ENCODE data around the gene UBA52.
A peak's percentile ranks its signal among the peaks of the same experiment; 100 is the strongest.
"Not testable (repeated sequence)": the region's sequence is repeated elsewhere in the genome, so short reads cannot be mapped to it uniquely, and the experiment has no call there.

The UBA52 gene

GRCh38 chr19:18593367-18594095 lies 21.9 kb downstream of the UBA52 start:
- DNase-seq: no peak

GRCh38 chr19:18594096-18594823 lies 22.6 kb downstream of the UBA52 start:
- DNase-seq: peak; percentile 63

- no peak for DNase-seq
Measured at GRCh38 chr19:18594824-18595373, 23.2 kb downstream of the UBA52 start.

GRCh38 chr19:18595475-18595874 lies 23.8 kb downstream of the UBA52 start:
- no peak for DNase-seq

- DNase-seq: no peak
Measured at GRCh38 chr19:18596752-18597157, 25.1 kb downstream of the UBA52 start.

- no peak for DNase-seq
Measured at GRCh38 chr19:18597809-18598660, 26.4 kb downstream of the UBA52 start.

GRCh38 chr19:18599485-18599884 lies 27.8 kb downstream of the UBA52 start:
- no peak for DNase-seq

- not testable (repeated sequence) for DNase-seq
Measured at GRCh38 chr19:18600692-18601397, 29.2 kb downstream of the UBA52 start.

GRCh38 chr19:18601875-18602274 lies 30.2 kb downstream of the UBA52 start:
- no peak for DNase-seq

- no peak for DNase-seq
Measured at GRCh38 chr19:18603255-18603957, 31.7 kb downstream of the UBA52 start.

GRCh38 chr19:18603958-18604819 lies 32.5 kb downstream of the UBA52 start:
- no peak for DNase-seq

- no peak for DNase-seq
Measured at GRCh38 chr19:18604820-18605159, 33.1 kb downstream of the UBA52 start.

GRCh38 chr19:18605196-18605545 lies 33.5 kb downstream of the UBA52 start:
- DNase-seq: no peak

GRCh38 chr19:18605546-18606280 lies 34.1 kb downstream of the UBA52 start:
- DNase-seq: no peak

GRCh38 chr19:18606281-18607225 lies 34.9 kb downstream of the UBA52 start, which contains the start of gene CRLF1:
Gene CRLF1, minus strand, starts transcription at chr19:18606799. Its CDS starts 143 bp downstream, at chr19:18606656.
- DNase-seq: no peak

GRCh38 chr19:18607226-18608101 lies 35.8 kb downstream of the UBA52 start:
- no peak for DNase-seq

- no peak for DNase-seq
Measured at GRCh38 chr19:18608102-18608804, 36.6 kb downstream of the UBA52 start.
